Activated CD8-positive, alpha-beta memory T cell treated with anti-CD3 and anti-CD28 coated beads, Interleukin-2, amount 50 U/mL, for 4 hours (primary cell): ENCODE data around the gene GATC.
"Not testable (repeated sequence)": the region's sequence is repeated elsewhere in the genome, so short reads cannot be mapped to it uniquely, and the experiment has no call there.

Experiments used
- DNase-seq: peaks from one replicate; pipeline ENCODE4 v3.0.0-alpha.2; 2020

The GATC gene

GRCh38 chr12:120470150-120470784 lies 24.0 kb downstream of the GATC start:
- no peak for DNase-seq

- no peak for DNase-seq
Measured at GRCh38 chr12:120472521-120472920, 26.3 kb downstream of the GATC start.

- DNase-seq, result no peak
Measured at GRCh38 chr12:120473807-120474615, 27.8 kb downstream of the GATC start.

- DNase-seq, result no peak
Measured at GRCh38 chr12:120474616-120474960, 28.3 kb downstream of the GATC start.

- DNase-seq, result no peak
Measured at GRCh38 chr12:120475643-120476042, 29.4 kb downstream of the GATC start.

- DNase-seq, result no peak
Measured at GRCh38 chr12:120479458-120479857, 33.2 kb downstream of the GATC start.

GRCh38 chr12:120480211-120480610 lies 34.0 kb downstream of the GATC start:
- no peak for DNase-seq

GRCh38 chr12:120481022-120481767 lies 35.0 kb downstream of the GATC start:
- no peak for DNase-seq

GRCh38 chr12:120483621-120484020 lies 37.4 kb downstream of the GATC start:
- DNase-seq, result no peak

- DNase-seq, result no peak
Measured at GRCh38 chr12:120485961-120486881, 40.0 kb downstream of the GATC start.

GRCh38 chr12:120487552-120487951 lies 41.3 kb downstream of the GATC start:
- not testable (repeated sequence) for DNase-seq

GRCh38 chr12:120488057-120488640 lies 41.9 kb downstream of the GATC start:
- no peak for DNase-seq

GRCh38 chr12:120489018-120489417 lies 42.8 kb downstream of the GATC start:
- no peak for DNase-seq

- no peak for DNase-seq
Measured at GRCh38 chr12:120490325-120490724, 44.1 kb downstream of the GATC start.

GRCh38 chr12:120490833-120491512 lies 44.7 kb downstream of the GATC start:
- DNase-seq, result no peak

GRCh38 chr12:120495186-120495730 lies 49.0 kb downstream of the GATC start:
- no peak for DNase-seq

GRCh38 chr12:120495731-120496412 lies 49.6 kb downstream of the GATC start, which contains the start of gene DYNLL1:
Gene DYNLL1 (plus strand): TSS chr12:120496113. CDS start chr12:120496422, 309 bp downstream.
- DNase-seq, result peak; percentile 97

- DNase-seq, result peak; percentile 55
Measured at GRCh38 chr12:120496413-120497340, 50.4 kb downstream of the GATC start.

GRCh38 chr12:120497524-120498150 lies 51.4 kb downstream of the GATC start:
- DNase-seq, result no peak
